ENCODE data around the gene DCTPP1.

GRCh38 chr16:30380072-30380802 is 49.6 kb downstream of the DCTPP1 start:
- no peak for TF ChIP-seq CTCF (conservative IDR thresholded peaks at IDR 0.05; ENCODE audit: low read length)
- TF ChIP-seq EZH2phosphoT487 (IDR thresholded peaks at IDR 0.05; ENCODE audit: borderline replicate concordance), result no peak
